Fibroblast of skin of right biceps (primary cell): ENCODE results near the gene RFNG.

Experiments used
- DNase-seq: peaks from one replicate; pipeline ENCODE4 v3.0.0-alpha.2; 2013

The RFNG gene

GRCh38 chr17:82051776-82052637 lies at the start of gene RFNG, which contains the start of gene GPS1:
Gene RFNG (minus strand): TSS chr17:82051811. CDS start chr17:82051766, 45 bp downstream.
Gene GPS1 (plus strand): TSS chr17:82051898. CDS start chr17:82051932, 34 bp downstream.
- DNase-seq: peak; percentile 56

GRCh38 chr17:82101301-82101715 lies 49.7 kb upstream of the RFNG start:
- DNase-seq: no peak

- no peak for DNase-seq
Measured at GRCh38 chr17:82100502-82101298, 49.1 kb upstream of the RFNG start.

GRCh38 chr17:82098939-82099763 lies 47.5 kb upstream of the RFNG start:
- DNase-seq: no peak

GRCh38 chr17:82098169-82098938 lies 46.7 kb upstream of the RFNG start, which contains the start of gene FASN:
Gene FASN (minus strand): TSS chr17:82098236. CDS start chr17:82096445, 1,791 bp downstream.
- DNase-seq: peak; percentile 97

- DNase-seq: no peak
Measured at GRCh38 chr17:82097919-82098168, 46.2 kb upstream of the RFNG start.

- DNase-seq: peak; percentile 41
Measured at GRCh38 chr17:82097184-82097918, 45.7 kb upstream of the RFNG start.

- no peak for DNase-seq
Measured at GRCh38 chr17:82096709-82097183, 45.1 kb upstream of the RFNG start.

- no peak for DNase-seq
Measured at GRCh38 chr17:82095777-82096708, 44.4 kb upstream of the RFNG start.

GRCh38 chr17:82094931-82095776 lies 43.5 kb upstream of the RFNG start:
- DNase-seq: no peak

GRCh38 chr17:82092995-82093751 lies 41.6 kb upstream of the RFNG start:
- no peak for DNase-seq

- no peak for DNase-seq
Measured at GRCh38 chr17:82092628-82092994, 41.0 kb upstream of the RFNG start.

GRCh38 chr17:82092094-82092586 lies 40.5 kb upstream of the RFNG start:
- no peak for DNase-seq

GRCh38 chr17:82091264-82092066 lies 39.9 kb upstream of the RFNG start:
- DNase-seq: no peak

- no peak for DNase-seq
Measured at GRCh38 chr17:82090549-82091263, 39.1 kb upstream of the RFNG start.

GRCh38 chr17:82089723-82090548 lies 38.3 kb upstream of the RFNG start:
- DNase-seq: no peak
